ENCODE results near the gene SURF2. TPM values are rescaled to one million over a fixed set of nuclear protein-coding genes. Genes with fewer than 3 reads are reported as not detected.
"Not testable (repeated sequence)": the region's sequence is repeated elsewhere in the genome, so short reads cannot be mapped to it uniquely, and the experiment has no call there.

SURF2 gene
- total and polyA plus RNA-seq, 9 of the 15 experiments (the other 6 are each of a cell fraction or from before 2014, with no cell fraction given) = 5.5 to 82.5 (median 21.3) TPM

DNA sequence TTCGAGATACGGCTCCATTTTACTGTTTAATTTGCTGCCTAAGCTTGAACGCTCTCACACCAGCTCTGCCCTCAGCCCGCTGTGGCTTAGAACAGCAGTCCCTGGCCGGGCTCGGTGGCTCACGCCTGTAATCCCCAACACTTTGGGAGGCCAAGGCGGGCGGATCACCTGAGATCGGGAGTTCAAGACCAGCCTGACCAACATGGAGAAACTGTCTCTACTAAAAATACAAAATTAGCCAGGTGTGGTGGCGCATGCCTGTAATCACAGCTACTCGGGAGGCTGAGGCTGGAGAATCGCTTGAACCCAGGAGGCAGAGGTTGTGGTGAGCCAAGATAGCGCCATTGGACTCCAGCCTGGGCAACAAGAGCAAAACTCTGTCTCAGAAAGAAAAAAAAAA lies 20.9 kb downstream of the SURF2 start:
- peaks cover 26 to 37% of the 10 kb centered on the region in 2 experiments; a peak in 4 of 5 replicates for H3K4me1 ChIP-seq (replicated peaks in 1 of 2; ENCODE audit: control insufficient read depth in 2 of 2, insufficient read depth in 2 of 2, low read length in 2 of 2)
- POLR2A ChIA-PET = interaction anchor here (0.6 to 8.3 kb wide), 11 partner anchors 9 to 83 kb away, joined by 3 to 81 read pairs (median 6); partner anchors contain the start of genes MED22 and RPL7A
- H3K27ac ChIP-seq (ENCODE audit: extremely low read depth, low read depth, low read length); intact Hi-C loops (cut with micrococcal nuclease); H2AFZ ChIP-seq (ENCODE audit: low read depth, low read length); ATAC-seq; BruUV-seq (replicated peaks); H3K4me3 ChIP-seq; H3K9me1 ChIP-seq (ENCODE audit: control insufficient read depth, insufficient read depth, low read length); in situ Hi-C loops (cut with MboI); FAIRE-seq; H3K9me3 ChIP-seq (replicated peaks; ENCODE audit: control insufficient read depth, insufficient read depth, low read depth, low read length); H3K4me2 ChIP-seq (ENCODE audit: insufficient read depth, low read length); H3K27me3 ChIP-seq (ENCODE audit: control insufficient read depth in 2 of 2, insufficient read depth in 2 of 2, low read length in 2 of 2); DNase-seq (ENCODE audit: extremely low read depth in 1 of 4, low spot score in 3 of 4); H3K9ac ChIP-seq (ENCODE audit: insufficient read depth in 1 of 2, low read depth in 2 of 2, low read length in 2 of 2): not testable (repeated sequence)
- CTCF ChIA-PET (ENCODE audit: low intra/inter-chr PET ratio) = interaction anchor here (0.7 kb wide), 1 partner anchor 109 kb away, joined by 3 read pairs; no protein-coding TSS in a partner anchor
- peaks cover 14% of the 10 kb centered on the region for H4K20me1 ChIP-seq (replicated peaks; ENCODE audit: control insufficient read depth, insufficient read depth, low read length)
- peaks cover 44% of the 10 kb centered on the region for H3K79me2 ChIP-seq (ENCODE audit: control insufficient read depth, insufficient read depth, low read length)
- 66% methylated on average over 14 of the region's 14 CpGs for WGBS (ENCODE audit: insufficient coverage, low coverage, missing lambda C conversion rate)
- TF ChIP-seq, protein P1, sequence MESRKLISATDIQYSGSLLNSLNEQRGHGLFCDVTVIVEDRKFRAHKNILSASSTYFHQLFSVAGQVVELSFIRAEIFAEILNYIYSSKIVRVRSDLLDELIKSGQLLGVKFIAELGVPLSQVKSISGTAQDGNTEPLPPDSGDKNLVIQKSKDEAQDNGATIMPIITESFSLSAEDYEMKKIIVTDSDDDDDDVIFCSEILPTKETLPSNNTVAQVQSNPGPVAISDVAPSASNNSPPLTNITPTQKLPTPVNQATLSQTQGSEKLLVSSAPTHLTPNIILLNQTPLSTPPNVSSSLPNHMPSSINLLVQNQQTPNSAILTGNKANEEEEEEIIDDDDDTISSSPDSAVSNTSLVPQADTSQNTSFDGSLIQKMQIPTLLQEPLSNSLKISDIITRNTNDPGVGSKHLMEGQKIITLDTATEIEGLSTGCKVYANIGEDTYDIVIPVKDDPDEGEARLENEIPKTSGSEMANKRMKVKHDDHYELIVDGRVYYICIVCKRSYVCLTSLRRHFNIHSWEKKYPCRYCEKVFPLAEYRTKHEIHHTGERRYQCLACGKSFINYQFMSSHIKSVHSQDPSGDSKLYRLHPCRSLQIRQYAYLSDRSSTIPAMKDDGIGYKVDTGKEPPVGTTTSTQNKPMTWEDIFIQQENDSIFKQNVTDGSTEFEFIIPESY (CRISPR knock-in tag; IDR thresholded peaks at IDR 0.05) = peak; percentile 93
- TF ChIP-seq ADNP (tag; IDR thresholded peaks at IDR 0.05) (peak; percentile 16; the same call in 1 of the 2 replicates), BCOR (IDR thresholded peaks at IDR 0.05) (peak; percentile 54)
- peaks cover 18% of the 10 kb centered on the region for H3K36me3 ChIP-seq (ENCODE audit: control insufficient read depth, insufficient read depth, low read length)
